AG09309 (cell line): ENCODE results near the gene SLC6A2.

ENCODE experiments used
- DNase-seq: peaks from one replicate; pipeline ENCODE4 v3.0.0-alpha.2; 2010; ENCODE audit warnings: low read depth
- H3K4me3 ChIP-seq: 2 replicates; pipeline ENCODE4 v1.5.1; 2011; ENCODE audit warnings: mild to moderate bottlenecking, low read depth, low read length, moderate library complexity; ENCODE audit not compliant: control insufficient read depth
- TF ChIP-seq, protein P1 (sequence below): IDR thresholded peaks from 2 replicates; pipeline ENCODE4 v1.5.1; 2011; ENCODE audit warnings: mild to moderate bottlenecking, low read depth, low read length, inconsistent platforms; ENCODE audit not compliant: insufficient read depth, control insufficient read depth; ENCODE audit errors: missing control alignments

SLC6A2 gene

DNA sequence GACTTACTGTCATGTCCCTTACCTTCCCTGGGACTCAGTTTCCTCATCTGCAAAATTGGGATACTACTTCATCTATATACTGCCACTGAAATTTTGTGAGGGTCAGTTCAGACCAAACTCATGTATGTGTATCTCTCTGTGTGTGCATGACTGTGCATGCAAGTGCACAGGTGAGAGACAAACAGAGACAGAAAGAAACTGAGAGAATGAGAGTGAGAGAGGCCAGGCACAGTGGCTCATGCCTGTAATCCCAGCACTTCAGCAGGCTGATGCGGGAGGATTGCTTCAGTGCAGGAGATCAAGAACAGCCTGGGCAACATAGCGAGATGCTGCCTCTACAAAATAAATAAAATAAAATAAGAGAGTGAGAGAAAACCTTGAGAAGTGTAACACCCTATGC lies 32.1 kb upstream of the SLC6A2 start:
- no peak for DNase-seq
- H3K4me3 ChIP-seq, result no peak overlapping the region
- TF ChIP-seq, protein P1, sequence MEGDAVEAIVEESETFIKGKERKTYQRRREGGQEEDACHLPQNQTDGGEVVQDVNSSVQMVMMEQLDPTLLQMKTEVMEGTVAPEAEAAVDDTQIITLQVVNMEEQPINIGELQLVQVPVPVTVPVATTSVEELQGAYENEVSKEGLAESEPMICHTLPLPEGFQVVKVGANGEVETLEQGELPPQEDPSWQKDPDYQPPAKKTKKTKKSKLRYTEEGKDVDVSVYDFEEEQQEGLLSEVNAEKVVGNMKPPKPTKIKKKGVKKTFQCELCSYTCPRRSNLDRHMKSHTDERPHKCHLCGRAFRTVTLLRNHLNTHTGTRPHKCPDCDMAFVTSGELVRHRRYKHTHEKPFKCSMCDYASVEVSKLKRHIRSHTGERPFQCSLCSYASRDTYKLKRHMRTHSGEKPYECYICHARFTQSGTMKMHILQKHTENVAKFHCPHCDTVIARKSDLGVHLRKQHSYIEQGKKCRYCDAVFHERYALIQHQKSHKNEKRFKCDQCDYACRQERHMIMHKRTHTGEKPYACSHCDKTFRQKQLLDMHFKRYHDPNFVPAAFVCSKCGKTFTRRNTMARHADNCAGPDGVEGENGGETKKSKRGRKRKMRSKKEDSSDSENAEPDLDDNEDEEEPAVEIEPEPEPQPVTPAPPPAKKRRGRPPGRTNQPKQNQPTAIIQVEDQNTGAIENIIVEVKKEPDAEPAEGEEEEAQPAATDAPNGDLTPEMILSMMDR, result no peak

DNA sequence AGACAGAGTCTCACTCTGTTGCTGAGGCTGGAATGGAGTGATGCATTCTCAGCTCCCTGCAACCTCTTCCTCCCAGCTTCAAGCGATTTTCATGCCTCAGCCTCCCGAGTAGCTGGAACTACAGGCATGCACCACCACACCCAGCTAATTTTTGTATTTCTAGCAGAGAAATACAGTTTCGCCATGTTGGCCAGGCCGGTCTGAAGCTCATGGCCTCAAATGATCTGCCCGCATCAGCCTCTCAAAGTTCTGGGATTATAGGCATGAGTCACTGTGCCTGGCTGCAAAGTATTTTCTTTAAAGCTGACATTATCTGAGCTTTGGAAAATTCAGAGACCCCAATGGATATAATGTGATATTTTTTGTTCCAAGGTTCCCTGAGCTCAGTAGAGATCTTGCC lies 31.1 kb upstream of the SLC6A2 start:
- no peak for DNase-seq
- no peak overlapping the region for H3K4me3 ChIP-seq
- TF ChIP-seq, protein P1, result no peak

DNA sequence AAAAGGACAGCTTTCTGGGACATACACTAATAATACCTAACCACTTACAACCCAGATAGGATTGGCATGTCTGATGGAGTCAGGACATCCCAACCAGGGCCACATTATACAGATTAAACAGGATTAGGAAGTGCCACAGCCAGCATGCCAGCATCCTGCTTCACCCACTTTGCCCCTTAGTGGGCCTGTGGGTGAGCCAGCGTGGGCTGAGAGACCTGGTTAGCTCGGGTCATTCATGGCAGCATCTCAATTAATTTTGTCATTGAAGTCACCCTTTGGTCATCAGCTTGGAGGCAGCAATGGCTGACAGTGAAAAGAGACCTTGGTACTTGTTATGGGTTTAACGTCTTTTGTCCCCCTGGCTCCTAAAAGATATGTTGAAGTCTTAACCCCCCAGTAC lies 29.9 kb upstream of the SLC6A2 start:
- TF ChIP-seq, protein P1, result no peak
- no peak overlapping the region for H3K4me3 ChIP-seq
- DNase-seq, result no peak

DNA sequence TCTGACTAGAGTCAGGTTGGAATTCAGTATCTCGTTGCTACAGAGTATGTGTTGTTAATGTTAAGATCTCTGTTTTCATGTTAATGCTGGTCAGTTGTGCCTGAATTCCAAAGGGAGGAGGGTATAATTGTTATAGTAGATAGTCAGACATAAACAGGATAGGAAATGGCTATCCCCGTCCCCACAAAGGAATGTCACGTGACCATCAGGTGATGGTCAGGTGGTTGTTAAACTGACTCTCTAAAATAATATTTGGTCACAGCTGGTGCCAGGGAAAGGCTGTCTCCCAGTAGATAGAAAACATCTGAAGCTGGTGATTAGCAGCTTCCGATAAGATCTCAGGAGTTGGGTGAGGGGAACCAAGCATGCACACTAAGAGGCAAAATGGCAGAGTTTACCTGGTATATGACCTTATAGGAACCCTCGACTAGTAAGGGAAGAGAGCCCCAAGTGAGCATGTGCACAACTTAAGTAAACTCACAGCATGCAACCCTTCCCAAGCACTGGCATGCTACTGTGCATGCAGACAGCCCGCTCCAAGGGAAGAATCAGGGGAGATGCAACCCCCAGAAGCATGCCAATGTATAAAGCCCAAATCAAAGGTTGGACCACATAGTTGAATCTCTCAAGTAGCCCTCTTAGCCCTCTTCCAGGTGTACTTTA lies 27.4 kb upstream of the SLC6A2 start:
- no peak for DNase-seq
- TF ChIP-seq, protein P1, result no peak
- no peak overlapping the region for H3K4me3 ChIP-seq

DNA sequence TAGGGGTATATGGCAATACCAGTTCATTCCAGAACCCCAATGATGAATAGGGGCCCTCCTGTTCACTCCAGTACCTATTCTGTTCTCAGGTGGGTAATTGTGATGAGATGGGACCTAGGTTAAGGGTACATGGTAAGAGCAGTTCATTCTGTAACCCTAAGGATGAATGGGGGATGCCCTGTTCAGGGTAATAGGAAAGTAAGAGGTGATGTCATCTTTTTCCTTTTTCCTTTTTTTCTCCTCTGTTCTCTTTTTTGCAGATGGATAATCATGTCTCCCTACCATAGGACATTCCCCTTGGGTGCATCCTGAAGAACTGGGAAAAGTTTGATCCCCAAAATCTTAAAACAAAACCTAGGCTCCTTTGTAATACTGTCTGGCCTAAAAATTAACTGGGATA lies 25.0 kb upstream of the SLC6A2 start:
- H3K4me3 ChIP-seq, result no peak overlapping the region
- TF ChIP-seq, protein P1, result no peak
- DNase-seq, result no peak

DNA sequence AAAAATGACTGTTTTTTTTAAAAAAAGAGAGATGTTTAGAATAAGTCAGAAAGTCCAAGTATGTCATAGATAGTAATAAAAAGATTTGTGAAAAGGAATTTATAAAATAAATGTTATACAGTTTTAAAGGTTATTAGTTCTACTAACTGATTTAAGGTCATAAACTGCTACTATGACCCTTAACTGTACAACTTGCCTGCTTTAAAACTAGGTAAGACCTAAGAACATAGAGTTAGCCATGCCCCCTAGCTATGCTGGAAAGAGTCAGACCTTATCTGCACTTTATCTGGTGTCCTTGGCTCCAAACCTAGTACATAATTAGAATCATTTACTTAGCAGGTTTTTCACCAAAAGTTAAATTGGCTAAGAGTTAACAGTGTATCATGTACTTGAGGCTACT lies 23.5 kb upstream of the SLC6A2 start:
- TF ChIP-seq, protein P1, result no peak
- DNase-seq, result no peak
- no peak overlapping the region for H3K4me3 ChIP-seq

DNA sequence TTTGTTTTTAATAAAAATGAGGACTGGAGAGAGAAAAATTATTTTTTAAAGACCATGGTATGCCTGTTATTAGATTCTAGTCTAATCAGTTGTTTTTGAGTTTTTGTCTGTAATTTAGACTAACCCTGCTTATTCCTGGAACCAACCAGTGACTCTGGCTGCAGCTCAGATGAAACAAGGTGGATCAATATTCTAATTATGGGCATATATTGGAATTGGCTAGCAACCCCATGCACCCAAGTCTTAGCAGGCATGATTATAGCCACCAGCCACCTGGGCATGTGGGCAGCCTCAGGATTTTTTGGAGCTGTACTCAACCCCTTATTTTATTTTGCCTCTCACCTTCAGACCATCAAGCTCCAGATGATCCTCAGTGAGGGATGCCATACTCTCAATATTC lies 21.6 kb upstream of the SLC6A2 start:
- no peak for DNase-seq
- no peak overlapping the region for H3K4me3 ChIP-seq
- TF ChIP-seq, protein P1, result no peak
